GM18505 (cell line): Measurements from ENCODE around the gene POMT2.

Experiments
- ATAC-seq: cut with Tn5 transposase; IDR thresholded peaks from one replicate; pipeline ENCODE4 v1.9.1; 2021; ENCODE audit not compliant: unreplicated experiment
- POLR2A ChIP-seq: IDR thresholded peaks from 4 replicates; pipeline ENCODE4 v1.6.1; 2011; ENCODE audit warnings: borderline replicate concordance; ENCODE audit not compliant: insufficient read depth, insufficient read length; ENCODE audit errors: extremely low read depth

The POMT2 gene

GRCh38 chr14:77246784-77247183 lies 73.9 kb downstream of the POMT2 start:
- TF ChIP-seq POLR2A: no peak
- ATAC-seq: no peak

GRCh38 chr14:77245820-77246219 lies 74.9 kb downstream of the POMT2 start:
- ATAC-seq: no peak
- TF ChIP-seq POLR2A: no peak

- ATAC-seq: no peak
- TF ChIP-seq POLR2A: no peak
These were observed 76.8 kb downstream of the POMT2 start for GRCh38 chr14:77243853-77244252.

GRCh38 chr14:77242752-77243151 lies 77.9 kb downstream of the POMT2 start:
- no peak for TF ChIP-seq POLR2A
- no peak for ATAC-seq

DNA sequence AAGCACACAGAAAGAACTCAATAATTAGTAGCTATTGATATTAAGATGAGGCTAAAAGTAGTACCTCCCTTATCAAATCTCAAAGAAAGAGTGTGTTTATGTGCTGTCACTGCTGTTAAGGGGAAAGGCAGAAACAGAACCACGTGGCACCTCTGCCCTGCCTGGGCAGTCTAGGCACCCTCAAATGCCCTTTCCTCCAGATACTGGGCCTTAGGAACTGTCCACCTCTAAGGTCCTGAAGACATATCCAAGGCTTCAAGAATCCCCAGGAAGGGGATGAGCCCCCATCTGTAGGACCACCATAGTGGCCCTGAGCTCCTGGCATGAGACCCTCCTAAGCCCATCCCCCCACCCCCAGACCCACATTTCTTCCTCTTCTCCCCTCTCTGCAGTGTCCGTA lies 78.7 kb downstream of the POMT2 start:
- ATAC-seq: no peak
- no peak for TF ChIP-seq POLR2A

GRCh38 chr14:77240336-77240915 lies 80.3 kb downstream of the POMT2 start:
- ATAC-seq: no peak
- no peak for TF ChIP-seq POLR2A

DNA sequence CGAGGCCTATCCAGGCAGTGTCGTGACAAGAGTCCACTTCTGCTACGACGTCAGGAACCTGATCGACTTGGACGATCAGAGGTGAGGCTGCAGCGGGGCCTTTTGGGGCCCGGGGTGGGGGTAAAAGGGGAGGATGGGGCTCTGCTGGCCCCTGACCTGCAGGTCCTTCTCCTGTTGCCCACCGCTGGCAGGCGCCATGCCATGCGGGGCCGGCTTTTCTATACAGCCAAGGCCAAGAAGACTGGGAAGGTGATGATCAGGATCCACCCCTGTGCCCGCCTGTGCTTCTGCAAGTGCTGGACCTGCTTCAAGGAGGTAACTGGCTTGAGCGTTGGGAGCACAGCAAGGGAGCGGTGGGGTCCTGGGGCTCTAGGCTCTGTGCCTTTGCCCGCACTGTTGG lies 81.3 kb downstream of the POMT2 start:
- no peak for TF ChIP-seq POLR2A
- no peak for ATAC-seq

- no peak for ATAC-seq
- TF ChIP-seq POLR2A: no peak
These were observed 81.7 kb downstream of the POMT2 start for GRCh38 chr14:77238996-77239395.

GRCh38 chr14:77238356-77238755 lies 82.3 kb downstream of the POMT2 start:
- no peak for TF ChIP-seq POLR2A
- ATAC-seq: no peak

DNA sequence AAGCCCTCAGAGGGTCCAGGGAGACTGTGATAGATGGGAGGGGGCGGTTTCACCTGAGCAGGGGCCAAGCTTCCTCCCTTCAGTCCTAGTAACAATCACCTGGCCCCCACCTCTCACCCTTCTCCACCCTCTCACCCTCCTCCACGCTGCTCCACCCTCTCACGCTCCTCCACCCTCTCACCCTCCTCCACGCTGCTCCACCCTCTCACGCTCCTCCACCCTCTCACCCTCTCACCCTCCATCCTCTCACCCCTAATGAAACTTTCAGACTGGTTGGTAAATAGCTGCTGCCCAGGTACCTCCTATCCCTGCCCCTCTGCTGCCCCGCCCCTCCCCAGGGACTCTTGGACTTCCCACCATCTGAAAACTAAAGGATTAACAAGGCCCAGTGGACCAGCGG lies 83.9 kb downstream of the POMT2 start:
- no peak for ATAC-seq
- no peak for TF ChIP-seq POLR2A

DNA sequence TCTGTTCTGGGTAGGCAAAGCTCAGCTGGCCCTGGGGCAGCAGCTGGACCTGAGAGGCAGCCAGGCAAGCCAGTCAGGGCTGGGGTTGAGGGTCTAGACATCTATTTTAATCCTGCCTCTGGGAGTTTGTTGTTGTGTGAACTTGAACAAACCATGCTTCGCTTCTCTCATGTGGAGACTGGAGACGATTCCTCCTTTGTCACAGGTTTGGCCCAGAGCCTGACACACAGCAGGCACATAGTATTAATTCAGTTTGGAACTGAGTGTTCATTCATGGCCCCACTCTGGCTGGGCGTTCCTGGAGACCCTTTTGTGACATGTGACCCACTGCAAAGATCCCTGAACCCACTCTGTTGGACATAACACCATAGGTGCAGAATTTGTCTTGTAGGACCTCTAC lies 89.0 kb downstream of the POMT2 start:
- no peak for TF ChIP-seq POLR2A
- no peak for ATAC-seq

DNA sequence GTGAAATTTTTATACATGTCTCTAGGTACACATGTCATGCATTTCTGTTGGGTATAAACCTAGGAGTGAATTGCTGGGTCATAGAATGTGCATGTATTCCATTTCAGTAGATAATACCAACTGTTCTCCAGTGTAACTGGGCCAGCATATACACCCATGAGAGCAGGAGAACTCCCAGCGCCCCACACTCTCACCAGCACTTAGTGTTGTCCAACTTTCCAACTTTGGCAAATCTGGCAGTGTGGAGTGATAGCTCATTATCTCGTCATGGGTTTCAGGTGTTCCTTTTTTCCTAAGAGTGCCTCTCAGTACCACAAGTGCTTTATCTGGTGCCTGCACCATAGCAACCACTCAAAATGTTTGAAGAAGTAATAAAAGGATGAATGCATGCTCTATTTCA lies 89.8 kb downstream of the POMT2 start:
- no peak for TF ChIP-seq POLR2A
- no peak for ATAC-seq

DNA sequence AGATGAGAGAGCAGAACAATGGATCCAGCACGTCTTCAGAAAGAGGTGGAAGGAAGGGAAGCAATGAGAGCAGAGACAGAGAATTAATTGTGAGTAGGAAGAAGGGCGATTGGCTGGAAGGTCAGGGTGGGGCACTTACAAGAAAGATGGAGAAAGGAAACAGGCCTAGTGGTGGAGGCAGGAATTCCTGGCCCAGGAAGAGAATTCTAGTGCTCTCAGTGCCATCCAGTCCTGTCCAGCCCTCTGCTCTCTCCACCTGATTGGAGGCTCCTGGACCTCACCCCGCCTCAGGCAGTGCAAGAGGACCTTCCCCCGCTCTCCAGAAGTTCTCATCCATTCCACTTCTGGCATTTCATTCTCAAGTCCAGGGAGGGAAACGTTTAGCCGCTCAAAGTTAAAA lies 92.6 kb downstream of the POMT2 start:
- TF ChIP-seq POLR2A: no peak
- no peak for ATAC-seq

GRCh38 chr14:77225892-77226557 lies 94.7 kb downstream of the POMT2 start:
- ATAC-seq: no peak

DNA sequence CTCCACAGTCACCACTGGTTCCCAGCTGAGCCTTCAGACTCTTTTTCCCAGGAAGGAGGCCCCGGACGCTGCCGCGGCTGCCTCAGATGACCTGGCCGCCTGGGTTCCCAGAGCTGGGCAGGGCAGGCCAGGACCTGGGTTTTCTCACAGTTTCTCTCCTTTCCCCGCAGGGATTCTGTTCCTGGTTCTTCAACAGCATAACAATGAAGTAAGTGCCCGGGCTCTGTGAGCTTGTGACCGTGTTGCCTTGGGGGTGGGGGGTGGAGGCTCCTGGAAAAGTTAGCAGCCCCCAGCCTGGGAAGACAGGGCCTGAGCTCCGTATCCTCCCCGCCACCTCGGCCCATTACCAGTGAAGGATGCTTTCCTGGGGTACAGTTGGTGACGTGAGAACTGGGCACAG lies 95.4 kb downstream of the POMT2 start:
- no peak for TF ChIP-seq POLR2A
- ATAC-seq: no peak

More at GRCh38 chr14:77225892-77226557, 94.7 kb downstream of the POMT2 start:
- TF ChIP-seq POLR2A: no peak
